Panc1 (cell line): Measurements from ENCODE around the gene RPH3AL. TPM values are rescaled to one million over a fixed set of nuclear protein-coding genes. Genes with fewer than 3 reads are reported as not detected.

Source experiments
- ATAC-seq: fragments of 200-7000 bp; cut with Tn5 transposase; 2 replicates; pipeline ENCODE4 v1.9.1; 2020; ENCODE audit warnings: mild to moderate bottlenecking, moderate library complexity
- BruUV-seq: library from RNA; stranded (reverse); fragments of 400-500 nt; replicated peaks from 2 replicates; lab custom pipeline; 2021; lab: Mats Ljungman, UMichigan
- CTCF ChIA-PET: fragments of 300-600 bp; sonication (Branson Sonifier 250); formaldehyde crosslinking; loops from one replicate; lab custom pipeline; 2022; ENCODE audit warnings: antibody characterized with exemption; lab: Charles Lee
- POLR2A ChIA-PET: fragments of 300-600 bp; sonication (Branson Sonifier 250); formaldehyde crosslinking; loops from one replicate; lab custom pipeline; 2022; ENCODE audit warnings: antibody characterized with exemption; lab: Charles Lee
- DNase-seq: peaks from one replicate; pipeline ENCODE4 v3.0.0-alpha.2; 2010; ENCODE audit warnings: low read depth, low spot score
- H3K27ac ChIP-seq: 2 replicates; pipeline ENCODE4 v1.5.1; 2011; ENCODE audit warnings: mild to moderate bottlenecking, low read length, inconsistent platforms
- H3K27me3 ChIP-seq: fragments of 200-500 bp; sonication (Bioruptor generic); 2 replicates; pipeline ENCODE4 v1.6.0; 2014; ENCODE audit warnings: low read length, inconsistent platforms; ENCODE audit not compliant: control insufficient read depth, insufficient read depth
- H3K36me3 ChIP-seq: fragments of 200-500 bp; sonication (Bioruptor generic); 2 replicates; pipeline ENCODE4 v1.5.1; 2014; ENCODE audit warnings: inconsistent platforms, mild to moderate bottlenecking, low read length, moderate library complexity; ENCODE audit not compliant: control insufficient read depth, insufficient read depth
- H3K4me1 ChIP-seq: 2 replicates; pipeline ENCODE4 v1.5.1; 2011; ENCODE audit warnings: inconsistent platforms, mild to moderate bottlenecking, low read length, moderate library complexity; ENCODE audit not compliant: control insufficient read depth, insufficient read depth
- H3K4me3 ChIP-seq, 2 experiments: 2 replicates each; pipeline ENCODE4 v1.5.1; 2011 to 2012; ENCODE audit warnings: low read depth in 2 of 2, low read length in 2 of 2, mild to moderate bottlenecking in 2 of 2, inconsistent platforms in 1 of 2, moderate library complexity in 1 of 2
- H3K9me3 ChIP-seq: fragments of 200-500 bp; sonication (Bioruptor generic); 2 replicates; pipeline ENCODE4 v1.5.1; 2014; ENCODE audit warnings: low read depth, mild to moderate bottlenecking, inconsistent platforms, low read length, moderate library complexity; ENCODE audit not compliant: control insufficient read depth, insufficient read depth
- POLR2AphosphoS5 ChIP-seq: IDR thresholded peaks from 2 replicates; pipeline ENCODE4 v1.6.1; 2012; ENCODE audit warnings: mild to moderate bottlenecking, low read depth, low read length, moderate library complexity
- SIN3A ChIP-seq: IDR thresholded peaks from 2 replicates; pipeline ENCODE4 v1.6.1; 2012; ENCODE audit warnings: low read depth, mild to moderate bottlenecking, low read length, moderate library complexity, borderline replicate concordance; ENCODE audit not compliant: insufficient read depth
- TCF7L2 ChIP-seq: IDR thresholded peaks from 2 replicates; pipeline ENCODE4 v1.6.1; 2011; ENCODE audit warnings: mild to moderate bottlenecking, low read depth, low read length, inconsistent platforms
- in situ Hi-C: cut with HindIII; loops from 2 replicates; pipeline ENCODE4 v1.10.0; 2016; ENCODE audit warnings: low sequenced_read_pairs, low pct_unique_long_range_greater_than_20kb
- intact Hi-C: fragments of 100-400 bp; cut with micrococcal nuclease; formaldehyde crosslinking; loops from one replicate; pipeline ENCODE4 v1.10.0; 2022; ENCODE audit not compliant: unreplicated experiment
- total RNA-seq: library from RNA; stranded (reverse); gene quantifications from one replicate; pipeline ENCODE4 v1.2.1, GENCODE V29; 2021; ENCODE audit not compliant: unreplicated experiment
- TF ChIP-seq, protein P1 (sequence below), 2 experiments: IDR thresholded peaks; 2 replicates each; pipeline ENCODE4 v1.6.1; 2011 to 2012; ENCODE audit warnings: low read depth in 2 of 2, control low read depth in 1 of 2, low read length in 1 of 2, mild to moderate bottlenecking in 1 of 2, moderate library complexity in 1 of 2; ENCODE audit not compliant: insufficient read depth in 1 of 2
- TF ChIP-seq, protein P2 (sequence below): fragments of 450-650 bp; IDR thresholded peaks from 2 replicates; pipeline ENCODE4 v1.5.1; 2017; ENCODE audit warnings: mild to moderate bottlenecking

The RPH3AL gene
- total RNA-seq, 1 experiment from 2014 or later = 2.2 TPM

DNA sequence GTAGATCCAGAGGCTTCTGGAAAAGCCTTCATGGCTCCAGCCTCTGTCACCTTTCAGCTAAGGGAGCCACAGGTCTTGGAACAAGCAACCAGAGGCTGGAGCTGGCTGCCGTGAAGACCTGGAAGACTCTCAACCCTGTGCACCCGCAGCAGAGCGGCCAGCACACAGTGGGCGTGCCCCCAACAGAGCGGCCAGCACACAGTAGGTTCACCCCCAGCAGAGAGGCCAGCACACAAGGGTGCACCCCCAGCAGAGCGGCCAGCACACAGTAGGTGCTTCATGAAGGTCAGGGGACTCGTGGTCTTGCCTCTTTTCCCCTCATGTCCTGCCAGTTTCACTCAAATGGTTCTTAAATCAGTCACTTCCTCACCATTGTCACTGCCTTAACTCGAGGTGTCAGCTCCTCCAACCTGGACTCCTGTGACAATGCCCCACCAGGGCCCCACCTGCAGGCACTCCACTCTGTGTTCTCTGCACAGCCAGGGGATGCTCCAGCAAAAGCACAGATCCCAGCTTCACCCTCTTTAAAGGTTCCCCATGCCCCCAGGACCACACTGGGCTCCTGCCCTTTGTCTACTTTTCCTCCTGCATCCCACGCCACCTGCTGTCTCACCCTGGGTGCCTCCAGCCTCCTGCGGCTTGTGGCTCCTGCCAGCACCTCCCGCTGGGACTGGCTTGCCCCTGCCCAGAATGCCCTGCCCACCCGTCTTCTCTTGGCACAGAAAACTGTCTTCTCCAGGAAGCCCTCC is 128.7 kb downstream of the RPH3AL start:
- no TSS peak for BruUV-seq
- POLR2A ChIA-PET = no interaction called here
- CTCF ChIA-PET = interaction anchor here (0.7 kb wide), 1 partner anchor 165 kb away, joined by 3 read pairs; no protein-coding TSS in a partner anchor

GRCh38 chr17:222172-222571 is 130.4 kb downstream of the RPH3AL start:
- Histone ChIP-seq H3K27ac (no peak overlapping the region), H3K27me3 (no peaks in the 10 kb centered on the region), H3K4me3 (no peak overlapping the region), H3K4me1 (no peaks in the 10 kb centered on the region), H3K9me3 (no peaks in the 10 kb centered on the region), H3K36me3 (no peaks in the 10 kb centered on the region)
- BruUV-seq = no TSS peak
- intact Hi-C loops (no loop called here), in situ Hi-C loops (no loop called here)
- no peak for ATAC-seq
- TF ChIP-seq, protein P1, sequence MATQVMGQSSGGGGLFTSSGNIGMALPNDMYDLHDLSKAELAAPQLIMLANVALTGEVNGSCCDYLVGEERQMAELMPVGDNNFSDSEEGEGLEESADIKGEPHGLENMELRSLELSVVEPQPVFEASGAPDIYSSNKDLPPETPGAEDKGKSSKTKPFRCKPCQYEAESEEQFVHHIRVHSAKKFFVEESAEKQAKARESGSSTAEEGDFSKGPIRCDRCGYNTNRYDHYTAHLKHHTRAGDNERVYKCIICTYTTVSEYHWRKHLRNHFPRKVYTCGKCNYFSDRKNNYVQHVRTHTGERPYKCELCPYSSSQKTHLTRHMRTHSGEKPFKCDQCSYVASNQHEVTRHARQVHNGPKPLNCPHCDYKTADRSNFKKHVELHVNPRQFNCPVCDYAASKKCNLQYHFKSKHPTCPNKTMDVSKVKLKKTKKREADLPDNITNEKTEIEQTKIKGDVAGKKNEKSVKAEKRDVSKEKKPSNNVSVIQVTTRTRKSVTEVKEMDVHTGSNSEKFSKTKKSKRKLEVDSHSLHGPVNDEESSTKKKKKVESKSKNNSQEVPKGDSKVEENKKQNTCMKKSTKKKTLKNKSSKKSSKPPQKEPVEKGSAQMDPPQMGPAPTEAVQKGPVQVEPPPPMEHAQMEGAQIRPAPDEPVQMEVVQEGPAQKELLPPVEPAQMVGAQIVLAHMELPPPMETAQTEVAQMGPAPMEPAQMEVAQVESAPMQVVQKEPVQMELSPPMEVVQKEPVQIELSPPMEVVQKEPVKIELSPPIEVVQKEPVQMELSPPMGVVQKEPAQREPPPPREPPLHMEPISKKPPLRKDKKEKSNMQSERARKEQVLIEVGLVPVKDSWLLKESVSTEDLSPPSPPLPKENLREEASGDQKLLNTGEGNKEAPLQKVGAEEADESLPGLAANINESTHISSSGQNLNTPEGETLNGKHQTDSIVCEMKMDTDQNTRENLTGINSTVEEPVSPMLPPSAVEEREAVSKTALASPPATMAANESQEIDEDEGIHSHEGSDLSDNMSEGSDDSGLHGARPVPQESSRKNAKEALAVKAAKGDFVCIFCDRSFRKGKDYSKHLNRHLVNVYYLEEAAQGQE (IDR thresholded peaks at IDR 0.05; ENCODE audit: insufficient read depth in 1 of 2, low read depth in 2 of 2, low read length in 1 of 2) = no peak
- no peak for TF ChIP-seq SIN3A
- TF ChIP-seq TCF7L2 = no peak
- no peak for TF ChIP-seq POLR2AphosphoS5
- TF ChIP-seq, protein P2, sequence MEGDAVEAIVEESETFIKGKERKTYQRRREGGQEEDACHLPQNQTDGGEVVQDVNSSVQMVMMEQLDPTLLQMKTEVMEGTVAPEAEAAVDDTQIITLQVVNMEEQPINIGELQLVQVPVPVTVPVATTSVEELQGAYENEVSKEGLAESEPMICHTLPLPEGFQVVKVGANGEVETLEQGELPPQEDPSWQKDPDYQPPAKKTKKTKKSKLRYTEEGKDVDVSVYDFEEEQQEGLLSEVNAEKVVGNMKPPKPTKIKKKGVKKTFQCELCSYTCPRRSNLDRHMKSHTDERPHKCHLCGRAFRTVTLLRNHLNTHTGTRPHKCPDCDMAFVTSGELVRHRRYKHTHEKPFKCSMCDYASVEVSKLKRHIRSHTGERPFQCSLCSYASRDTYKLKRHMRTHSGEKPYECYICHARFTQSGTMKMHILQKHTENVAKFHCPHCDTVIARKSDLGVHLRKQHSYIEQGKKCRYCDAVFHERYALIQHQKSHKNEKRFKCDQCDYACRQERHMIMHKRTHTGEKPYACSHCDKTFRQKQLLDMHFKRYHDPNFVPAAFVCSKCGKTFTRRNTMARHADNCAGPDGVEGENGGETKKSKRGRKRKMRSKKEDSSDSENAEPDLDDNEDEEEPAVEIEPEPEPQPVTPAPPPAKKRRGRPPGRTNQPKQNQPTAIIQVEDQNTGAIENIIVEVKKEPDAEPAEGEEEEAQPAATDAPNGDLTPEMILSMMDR = no peak
- CTCF ChIA-PET = no interaction called here
- DNase-seq = no peak
- POLR2A ChIA-PET = no interaction called here

More for the DNA sequence above, 128.7 kb downstream of the RPH3AL start:
- no peak for DNase-seq
- Histone ChIP-seq H3K4me3 (no peak overlapping the region), H3K36me3 (no peaks in the 10 kb centered on the region), H3K9me3 (no peaks in the 10 kb centered on the region), H3K4me1 (no peaks in the 10 kb centered on the region), H3K27me3 (no peaks in the 10 kb centered on the region), H3K27ac (no peak overlapping the region)
- ATAC-seq = no peak
- TF ChIP-seq POLR2AphosphoS5 (no peak), SIN3A (no peak), TCF7L2 (no peak)
- TF ChIP-seq, protein P2 = no peak
- TF ChIP-seq, protein P1 (IDR thresholded peaks at IDR 0.05; ENCODE audit: insufficient read depth in 1 of 2, low read depth in 2 of 2, low read length in 1 of 2) = no peak
- in situ Hi-C loops (no loop called here), intact Hi-C loops (no loop called here)
